GM12875 (cell line): Measurements from ENCODE around the gene WDR20.

Source experiments
- H3K4me3 ChIP-seq: one replicate; pipeline ENCODE4 v1.5.1; 2011; ENCODE audit warnings: low read depth, low read length, control low read depth
- TF ChIP-seq, protein P1 (sequence below): IDR thresholded peaks from 2 replicates; pipeline ENCODE4 v1.5.1; 2011; ENCODE audit warnings: low read depth, mild to moderate bottlenecking, control low read depth, inconsistent platforms, low read length, moderate library complexity, borderline replicate concordance; ENCODE audit not compliant: insufficient read depth

Gene WDR20

DNA sequence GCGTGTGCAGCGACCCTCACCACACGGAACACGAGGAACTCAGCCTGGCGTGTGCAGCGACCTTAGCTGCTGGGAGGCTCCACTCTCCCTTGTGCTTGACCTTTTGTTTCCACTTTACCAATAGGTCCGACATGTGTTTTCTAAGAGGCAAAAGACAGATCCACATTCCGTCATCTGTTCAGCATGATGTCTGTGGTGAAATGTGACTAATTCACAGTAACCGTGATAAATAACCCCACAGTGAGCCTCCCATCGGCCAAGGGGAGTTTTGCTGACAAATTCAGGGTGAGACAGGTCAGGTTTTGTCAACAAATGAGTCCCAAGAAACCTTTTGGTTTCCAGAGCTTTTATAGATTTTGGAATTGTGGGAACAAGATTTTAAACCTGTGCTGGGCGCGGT, 109.3 kb downstream of the WDR20 start:
- TF ChIP-seq, protein P1, sequence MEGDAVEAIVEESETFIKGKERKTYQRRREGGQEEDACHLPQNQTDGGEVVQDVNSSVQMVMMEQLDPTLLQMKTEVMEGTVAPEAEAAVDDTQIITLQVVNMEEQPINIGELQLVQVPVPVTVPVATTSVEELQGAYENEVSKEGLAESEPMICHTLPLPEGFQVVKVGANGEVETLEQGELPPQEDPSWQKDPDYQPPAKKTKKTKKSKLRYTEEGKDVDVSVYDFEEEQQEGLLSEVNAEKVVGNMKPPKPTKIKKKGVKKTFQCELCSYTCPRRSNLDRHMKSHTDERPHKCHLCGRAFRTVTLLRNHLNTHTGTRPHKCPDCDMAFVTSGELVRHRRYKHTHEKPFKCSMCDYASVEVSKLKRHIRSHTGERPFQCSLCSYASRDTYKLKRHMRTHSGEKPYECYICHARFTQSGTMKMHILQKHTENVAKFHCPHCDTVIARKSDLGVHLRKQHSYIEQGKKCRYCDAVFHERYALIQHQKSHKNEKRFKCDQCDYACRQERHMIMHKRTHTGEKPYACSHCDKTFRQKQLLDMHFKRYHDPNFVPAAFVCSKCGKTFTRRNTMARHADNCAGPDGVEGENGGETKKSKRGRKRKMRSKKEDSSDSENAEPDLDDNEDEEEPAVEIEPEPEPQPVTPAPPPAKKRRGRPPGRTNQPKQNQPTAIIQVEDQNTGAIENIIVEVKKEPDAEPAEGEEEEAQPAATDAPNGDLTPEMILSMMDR, result no peak
- no peak overlapping the region for H3K4me3 ChIP-seq

DNA sequence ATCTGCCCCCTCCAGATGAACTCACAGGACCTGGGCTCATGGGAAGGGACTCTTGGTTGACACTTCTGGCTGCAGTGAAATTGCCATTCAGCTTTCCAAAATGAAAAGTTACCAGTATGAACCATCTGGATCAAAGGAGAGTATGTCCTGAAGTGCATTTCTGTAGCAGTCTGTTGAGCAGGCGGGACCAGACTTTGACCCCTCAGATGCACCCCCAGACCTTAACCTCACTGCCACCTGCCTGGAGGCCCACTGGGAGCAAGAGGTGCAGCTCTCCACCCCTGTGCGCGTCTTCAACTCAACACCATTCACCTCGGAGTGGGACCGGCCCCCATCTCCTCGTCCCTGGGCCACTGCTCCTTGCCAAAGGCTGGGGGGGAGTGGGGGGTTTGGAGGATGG, 110.3 kb downstream of the WDR20 start:
- TF ChIP-seq, protein P1, result no peak
- no peak overlapping the region for H3K4me3 ChIP-seq

DNA sequence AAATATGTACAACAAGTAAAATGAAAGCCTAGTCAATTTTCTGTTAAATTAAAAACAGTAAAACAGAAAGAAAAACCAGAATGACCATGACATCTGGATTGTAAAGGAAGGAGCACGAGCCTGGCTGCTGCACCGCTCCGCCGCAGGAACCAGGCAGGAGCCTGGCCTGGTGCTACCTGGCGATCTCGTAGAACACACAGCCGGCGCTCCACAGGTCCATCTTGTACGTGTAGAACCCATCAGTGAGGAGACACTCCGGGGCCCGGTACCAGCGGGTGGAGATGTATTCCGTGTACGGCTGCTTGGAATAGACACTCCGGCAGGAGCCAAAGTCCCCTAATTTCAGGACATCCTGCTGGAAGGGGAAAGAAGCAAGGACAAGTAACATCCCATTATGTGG, 110.9 kb downstream of the WDR20 start:
- no peak overlapping the region for H3K4me3 ChIP-seq
- TF ChIP-seq, protein P1, result no peak

DNA sequence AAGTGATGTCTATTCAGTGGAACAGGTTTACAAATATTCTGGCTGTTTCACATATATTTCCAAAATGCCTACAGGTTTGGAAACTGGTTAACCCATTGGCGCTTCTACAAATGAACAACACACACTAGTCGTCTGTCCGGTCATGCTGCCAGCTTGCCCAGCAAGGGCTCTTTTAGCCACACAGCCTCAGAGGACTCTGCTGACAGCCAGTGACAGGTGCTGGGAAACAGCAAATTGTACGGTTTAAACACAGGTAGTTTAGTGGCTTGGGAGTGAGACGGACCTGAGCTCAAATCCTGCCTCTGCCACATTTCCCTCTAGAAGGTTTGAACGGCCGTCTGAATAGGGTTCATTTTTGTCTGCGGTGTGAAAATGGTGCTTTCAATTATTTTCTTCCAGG, 111.5 kb downstream of the WDR20 start:
- TF ChIP-seq, protein P1, result no peak
- no peak overlapping the region for H3K4me3 ChIP-seq

DNA sequence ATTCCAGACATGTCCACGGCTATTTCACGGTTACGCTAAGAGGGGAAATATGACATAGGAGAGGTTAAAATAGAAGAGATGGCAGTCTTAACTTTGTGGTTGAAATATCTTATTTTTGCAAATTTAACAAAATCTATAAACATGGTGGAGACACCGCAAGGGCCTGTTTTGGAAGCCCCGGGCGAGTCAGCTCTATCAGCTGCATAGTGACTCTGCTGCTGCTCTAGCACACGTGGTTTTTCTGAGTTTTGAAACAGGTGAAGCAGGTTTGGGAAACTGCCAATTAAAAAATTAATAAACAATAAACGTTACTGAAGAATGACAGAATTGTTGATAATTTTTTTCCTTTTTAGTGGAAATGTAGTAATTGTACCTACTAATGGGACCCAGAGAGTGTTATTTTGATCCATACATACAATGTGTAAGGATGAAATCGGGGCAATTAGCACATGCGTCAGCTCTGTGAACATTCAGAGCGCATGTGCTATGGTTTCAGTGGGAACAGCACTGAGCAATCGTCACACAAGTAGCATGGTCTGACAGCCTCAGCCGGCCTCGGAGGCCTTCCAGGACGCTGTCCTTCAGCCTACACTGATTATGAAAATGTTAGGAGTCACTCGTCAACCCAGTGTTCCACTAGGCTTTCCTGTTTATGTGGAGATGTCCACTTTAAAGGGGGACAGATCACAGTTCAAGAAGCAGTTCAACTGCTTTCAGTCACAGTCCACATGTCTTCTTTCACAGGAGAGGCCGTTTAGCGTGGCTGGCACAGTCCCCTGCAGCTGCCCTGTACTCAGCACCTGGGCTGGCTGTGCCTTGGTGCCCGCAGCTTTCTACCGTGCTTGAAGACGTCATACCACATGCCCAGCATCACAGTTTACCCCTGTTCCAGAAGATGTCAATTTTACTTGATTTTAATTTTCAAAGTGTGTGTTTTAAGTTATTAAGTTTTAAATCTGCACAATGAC, 113.4 kb downstream of the WDR20 start:
- TF ChIP-seq, protein P1, result no peak
- H3K4me3 ChIP-seq, result no peak overlapping the region

DNA sequence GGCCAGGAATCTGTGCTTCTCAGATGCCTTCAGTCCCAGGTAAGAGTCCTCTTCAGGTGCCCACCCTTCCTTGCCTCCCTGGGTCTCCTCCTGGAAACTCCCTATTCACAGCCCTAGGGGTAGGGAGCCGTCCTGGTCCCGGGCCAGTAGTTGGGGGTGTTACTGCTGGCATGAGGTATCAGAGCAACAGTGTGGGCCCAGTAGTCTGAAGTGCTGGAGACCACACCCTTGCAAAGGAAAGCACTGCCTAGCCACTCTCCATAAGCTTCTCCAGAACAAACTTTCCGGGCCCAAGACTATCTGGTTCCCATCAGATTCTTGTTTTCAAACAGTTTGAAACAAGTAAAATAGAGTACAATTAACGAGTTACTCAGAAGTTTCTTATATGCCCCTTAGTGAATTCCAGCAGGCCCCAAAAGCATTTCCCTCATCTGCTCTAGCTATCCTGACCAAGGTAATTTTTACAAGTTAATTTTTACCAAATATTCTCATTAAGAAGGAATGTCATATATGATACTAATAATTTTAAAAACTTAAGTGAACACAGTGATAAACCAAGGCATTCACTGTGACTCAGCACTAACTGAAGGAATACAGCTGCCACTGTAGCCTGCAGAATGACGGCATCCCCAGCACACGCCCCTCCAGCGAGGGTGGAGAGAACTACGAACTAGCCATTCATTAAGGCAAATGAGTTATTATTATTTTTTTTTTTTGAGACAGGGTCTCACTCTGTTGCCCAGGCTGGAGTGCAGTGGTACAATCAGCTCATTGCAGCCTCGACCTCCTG, 115.9 kb downstream of the WDR20 start:
- no peak overlapping the region for H3K4me3 ChIP-seq
- TF ChIP-seq, protein P1, result no peak
